ENCODE measurements around the gene CAPNS1.

CAPNS1 gene

DNA sequence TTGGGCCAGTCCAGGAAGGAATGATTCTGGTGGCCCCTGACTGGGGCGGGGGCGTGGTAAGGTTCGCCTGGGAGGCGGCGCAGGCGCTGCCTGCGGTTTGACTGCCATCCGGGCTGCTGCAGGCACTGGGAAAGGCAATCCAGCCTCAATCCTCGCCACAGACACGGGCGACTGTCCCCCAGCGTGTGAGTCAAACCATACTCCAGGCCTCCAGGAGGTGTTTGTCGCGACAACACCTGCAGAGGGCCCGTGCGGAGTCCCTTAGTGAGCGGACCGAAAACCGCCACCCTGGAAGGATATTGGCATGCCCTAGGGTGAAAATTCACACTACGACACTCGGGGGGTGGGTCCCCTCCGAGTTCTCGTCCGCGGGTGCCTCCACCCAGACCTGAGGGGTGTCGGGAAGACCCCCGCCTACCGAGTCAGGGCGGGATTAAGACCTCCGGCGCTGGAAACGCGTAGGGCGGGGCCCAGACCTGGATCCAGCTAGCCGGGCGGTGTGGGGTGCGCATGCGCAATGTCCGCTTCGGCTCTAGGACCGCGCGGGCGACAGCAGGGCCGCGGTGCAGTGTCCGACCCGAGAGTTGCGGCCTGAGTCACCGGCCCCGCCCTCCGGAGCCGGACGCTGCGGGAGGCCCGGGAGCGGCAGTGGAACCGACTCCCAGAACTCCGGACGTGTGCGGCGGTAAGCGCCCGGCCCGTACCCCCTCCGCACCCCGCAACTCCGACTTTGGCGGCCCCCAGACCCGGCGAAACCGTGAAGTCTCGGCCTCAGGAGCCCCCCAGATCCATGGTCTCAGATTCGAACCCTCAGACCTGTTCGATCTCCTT, at the start of gene CAPNS1:
Gene CAPNS1, plus strand, starts transcription at position 594 of the 831 bp plus-strand sequence. CDS start 946 bp downstream, outside the sequence.
- peak; percentile 74 to 89 for DNase-seq (ENCODE audit: low read depth in 2 of 2, low spot score in 1 of 2)

DNA sequence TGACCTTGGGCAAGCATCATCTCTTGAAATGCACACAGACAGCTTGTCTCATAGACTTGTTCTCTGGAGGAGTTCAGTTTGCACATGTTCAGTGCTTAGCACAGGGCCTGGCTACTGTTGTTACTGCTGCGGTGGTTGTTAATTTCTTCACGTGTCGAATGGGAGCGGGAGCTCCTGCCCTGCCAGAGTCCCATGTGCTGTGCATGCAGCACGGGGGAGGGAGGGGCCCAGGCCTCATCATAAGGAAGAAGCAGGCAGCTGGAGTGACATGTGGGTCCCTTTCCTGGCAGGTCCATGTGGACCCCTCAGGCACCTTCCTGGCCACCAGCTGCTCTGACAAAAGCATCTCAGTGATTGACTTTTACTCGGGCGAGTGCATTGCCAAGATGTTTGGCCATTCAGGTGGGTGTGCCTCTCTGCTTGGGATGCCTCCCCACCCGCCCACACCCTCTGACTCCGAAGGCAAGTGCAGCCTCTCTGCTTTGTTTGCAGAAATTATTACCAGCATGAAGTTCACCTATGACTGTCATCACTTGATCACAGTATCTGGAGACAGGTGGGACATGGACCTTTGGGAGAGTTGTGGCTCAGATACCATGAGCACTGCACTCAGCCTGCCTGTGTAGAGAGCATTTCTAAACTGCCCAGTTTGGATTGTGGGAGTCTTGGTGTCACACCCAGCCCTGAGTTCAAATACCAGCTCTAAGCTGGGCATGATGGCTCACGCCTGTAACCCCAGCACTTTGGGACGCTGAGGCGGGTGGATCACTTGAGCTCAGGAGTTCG, 48.8 kb upstream of the CAPNS1 start:
- no peak for DNase-seq (ENCODE audit: low read depth in 2 of 2, low spot score in 1 of 2)

DNA sequence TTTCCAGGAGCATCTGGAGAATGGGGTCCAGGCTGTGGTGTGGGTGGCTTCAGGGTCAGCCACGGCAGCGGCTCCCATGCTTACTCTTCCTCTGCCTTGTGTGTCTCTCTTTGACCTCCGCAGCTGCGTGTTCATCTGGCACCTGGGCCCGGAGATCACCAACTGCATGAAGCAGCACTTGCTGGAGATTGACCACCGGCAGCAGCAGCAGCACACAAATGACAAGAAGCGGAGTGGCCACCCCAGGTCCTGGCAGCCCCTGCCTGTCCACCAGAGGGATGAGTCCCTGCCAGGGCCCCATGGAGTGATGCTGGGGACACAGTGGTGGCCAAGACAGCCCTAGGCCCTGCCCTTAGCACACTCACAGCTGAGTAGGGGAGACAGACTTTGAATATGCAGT, 47.3 kb upstream of the CAPNS1 start:
- no peak for DNase-seq (ENCODE audit: low read depth in 2 of 2, low spot score in 1 of 2)

DNA sequence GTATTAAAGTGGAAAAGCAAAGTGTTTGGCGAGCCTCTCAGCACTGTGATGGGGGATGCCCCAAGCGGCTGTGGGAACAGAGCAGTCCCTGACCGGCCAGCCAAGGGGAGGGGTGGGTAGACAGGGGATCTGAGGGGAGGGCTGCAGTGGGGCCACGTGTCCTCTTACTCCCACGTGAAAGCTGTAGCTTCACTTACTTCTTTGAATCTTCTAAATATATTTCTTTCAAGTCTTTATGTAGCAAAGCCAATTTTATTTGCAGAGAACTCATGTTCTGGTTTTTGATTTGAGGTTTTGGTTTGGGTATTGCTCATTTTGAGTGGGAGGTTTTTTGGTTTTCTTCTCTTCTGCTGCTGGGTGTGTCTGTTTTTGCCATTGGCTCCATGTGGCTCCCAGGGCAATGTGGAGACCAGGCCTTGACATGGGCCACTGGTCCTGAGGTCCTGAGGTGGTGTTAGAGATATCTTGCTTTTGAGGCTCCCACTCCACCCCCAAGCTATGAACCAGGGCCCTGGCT, 46.7 kb upstream of the CAPNS1 start:
- DNase-seq (ENCODE audit: low read depth in 2 of 2, low spot score in 1 of 2), result no peak

DNA sequence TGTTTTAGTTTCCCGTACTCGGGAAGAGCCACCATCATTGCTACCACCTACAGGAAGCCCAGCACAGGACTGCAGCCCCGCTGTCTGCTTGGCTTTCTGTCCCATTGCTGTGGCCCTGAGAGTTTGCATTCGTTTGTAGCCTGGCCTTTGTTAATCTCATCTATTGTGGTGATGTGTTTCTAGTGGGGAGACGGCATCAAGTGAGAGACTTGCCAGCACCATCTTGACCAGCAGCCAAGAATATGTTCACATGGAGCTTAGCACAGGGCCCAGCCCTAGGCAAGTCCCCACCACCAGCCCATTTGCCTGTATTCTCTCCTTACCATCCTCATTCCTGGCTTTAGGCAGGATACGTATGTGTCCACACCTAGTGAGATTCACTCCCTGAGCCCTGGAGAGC, 46.2 kb upstream of the CAPNS1 start:
- no peak for DNase-seq (ENCODE audit: low read depth in 2 of 2, low spot score in 1 of 2)

DNA sequence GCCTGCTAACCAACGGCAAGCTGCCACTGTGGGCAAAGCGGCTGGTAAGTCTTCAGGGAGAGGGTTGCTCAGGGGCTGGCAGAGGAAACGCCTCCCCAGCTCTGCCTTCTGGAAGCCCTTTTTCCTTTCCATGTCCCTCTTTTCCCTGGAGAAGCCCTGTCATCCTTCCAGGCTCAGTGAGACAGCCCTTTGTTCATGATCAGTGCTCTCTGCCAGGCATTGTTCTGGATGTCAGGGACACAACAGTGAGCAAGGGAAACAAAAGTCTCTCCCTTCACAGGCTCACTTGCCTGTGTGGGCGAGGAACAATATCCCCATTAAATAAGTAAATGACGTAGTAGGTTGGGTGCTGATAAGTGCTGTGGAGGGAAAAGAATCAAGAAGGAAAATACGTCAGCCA, 42.8 kb upstream of the CAPNS1 start:
- DNase-seq (ENCODE audit: low read depth in 2 of 2, low spot score in 1 of 2), result no peak

DNA sequence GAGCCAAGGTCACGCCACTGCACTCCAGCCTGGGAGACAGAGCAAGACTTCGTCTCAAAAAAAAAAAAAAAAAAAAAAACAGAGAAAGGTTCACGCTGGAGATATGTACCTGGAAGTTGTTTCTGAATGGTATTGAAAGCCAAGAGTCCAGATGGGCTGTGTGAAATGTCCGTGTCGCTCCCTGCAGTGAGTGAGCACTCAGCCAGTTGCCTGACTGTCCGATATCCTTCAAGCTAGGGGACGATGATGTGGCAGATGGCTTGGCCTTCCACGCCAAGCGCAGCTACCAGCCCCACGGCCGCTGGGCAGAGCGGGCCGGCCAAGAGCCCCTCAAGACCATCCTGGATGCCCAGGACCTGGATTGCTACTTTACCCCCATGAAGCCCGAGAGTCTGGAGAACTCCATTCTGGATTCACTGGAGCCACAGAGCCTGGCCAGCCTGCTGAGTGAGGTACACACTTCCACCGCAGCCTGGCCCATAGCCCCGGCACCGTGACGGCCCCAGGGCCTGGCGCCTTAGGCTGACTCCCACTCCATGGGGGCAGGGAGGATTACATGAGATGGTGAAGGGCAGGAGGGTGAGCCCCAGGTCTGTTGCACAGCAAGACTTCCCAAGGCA, 40.6 kb upstream of the CAPNS1 start:
- no peak for DNase-seq (ENCODE audit: low read depth in 2 of 2, low spot score in 1 of 2)

DNA sequence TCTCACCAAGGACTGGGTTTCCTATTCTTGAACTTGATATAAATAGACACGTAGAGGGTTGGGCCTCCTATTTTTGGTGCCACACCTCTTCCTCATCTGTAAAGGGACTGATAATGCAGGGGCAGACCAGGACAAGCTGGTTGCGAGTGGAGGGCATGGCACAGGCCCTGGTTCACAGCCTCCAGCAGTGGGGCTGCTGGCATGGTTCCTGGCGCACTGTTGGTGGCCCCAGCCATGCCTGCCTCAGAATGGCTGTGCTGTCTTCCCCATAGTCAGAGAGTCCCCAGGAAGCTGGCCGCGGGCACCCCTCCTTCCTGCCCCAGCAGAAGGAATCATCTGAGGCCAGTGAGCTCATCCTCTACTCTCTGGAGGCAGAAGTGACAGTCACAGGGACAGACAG, 39.4 kb upstream of the CAPNS1 start:
- DNase-seq (ENCODE audit: low read depth in 2 of 2, low spot score in 1 of 2), result no peak

DNA sequence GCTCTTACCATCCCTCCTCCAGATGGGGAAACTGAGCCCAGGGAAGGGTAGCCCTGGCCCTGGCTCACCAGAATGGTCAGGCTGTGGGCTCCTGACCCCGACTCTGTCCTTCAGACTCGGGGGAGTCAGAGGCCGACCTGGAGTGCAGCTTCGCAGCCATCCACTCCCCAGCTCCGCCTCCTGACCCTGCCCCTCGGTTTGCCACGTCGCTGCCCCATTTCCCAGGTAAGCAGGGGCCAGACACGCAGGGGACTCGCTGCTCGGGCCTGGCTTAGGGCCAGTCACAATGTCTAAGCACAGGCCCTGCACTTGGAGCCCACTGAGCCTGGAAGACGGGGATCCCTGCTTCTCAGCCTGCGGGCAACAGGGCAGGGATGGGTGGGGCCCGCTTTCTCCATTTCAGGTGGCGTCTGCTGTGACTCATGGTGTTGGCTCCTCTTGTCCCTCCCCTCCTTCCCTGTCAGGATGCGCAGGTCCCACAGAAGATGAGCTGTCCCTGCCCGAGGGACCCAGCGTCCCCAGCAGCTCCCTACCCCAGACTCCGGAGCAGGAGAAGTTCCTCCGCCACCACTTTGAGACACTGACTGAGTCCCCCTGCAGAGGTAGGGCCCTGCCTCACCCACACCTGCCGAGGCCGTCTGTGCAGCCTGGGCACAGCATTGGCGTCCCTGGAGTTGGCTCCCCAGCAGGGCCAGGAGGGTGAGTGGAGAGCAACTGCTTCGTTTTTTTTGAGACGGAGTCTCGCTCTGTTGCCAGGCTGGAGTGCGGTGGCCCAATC, 38.1 kb upstream of the CAPNS1 start:
- DNase-seq (ENCODE audit: low read depth in 2 of 2, low spot score in 1 of 2), result no peak

DNA sequence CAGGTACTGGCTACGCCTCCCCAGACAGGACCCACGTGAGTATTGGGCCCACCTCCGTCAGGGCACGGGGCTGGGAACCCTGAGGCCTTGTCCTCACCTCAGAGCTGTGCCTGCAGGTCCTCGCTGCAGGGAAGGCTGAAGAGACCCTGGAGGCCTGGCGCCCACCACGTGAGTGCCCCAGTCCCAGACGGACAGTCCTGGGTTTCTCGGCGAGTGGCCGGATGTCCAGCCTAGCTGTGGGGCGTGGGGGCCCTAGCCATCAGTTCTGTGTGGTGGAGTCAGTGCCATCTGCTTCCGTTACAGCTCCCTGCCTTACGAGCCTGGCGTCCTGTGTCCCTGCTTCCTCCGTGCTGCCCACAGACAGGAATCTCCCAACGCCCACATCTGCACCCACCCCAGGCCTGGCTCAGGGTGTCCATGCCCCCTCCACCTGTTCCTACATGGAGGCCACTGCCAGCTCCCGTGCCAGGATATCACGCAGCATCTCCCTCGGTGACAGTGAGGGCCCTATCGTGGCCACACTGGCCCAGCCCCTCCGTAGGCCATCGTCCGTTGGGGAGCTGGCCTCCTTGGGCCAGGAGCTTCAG, 36.7 kb upstream of the CAPNS1 start:
- DNase-seq (ENCODE audit: low read depth in 2 of 2, low spot score in 1 of 2), result no peak

DNA sequence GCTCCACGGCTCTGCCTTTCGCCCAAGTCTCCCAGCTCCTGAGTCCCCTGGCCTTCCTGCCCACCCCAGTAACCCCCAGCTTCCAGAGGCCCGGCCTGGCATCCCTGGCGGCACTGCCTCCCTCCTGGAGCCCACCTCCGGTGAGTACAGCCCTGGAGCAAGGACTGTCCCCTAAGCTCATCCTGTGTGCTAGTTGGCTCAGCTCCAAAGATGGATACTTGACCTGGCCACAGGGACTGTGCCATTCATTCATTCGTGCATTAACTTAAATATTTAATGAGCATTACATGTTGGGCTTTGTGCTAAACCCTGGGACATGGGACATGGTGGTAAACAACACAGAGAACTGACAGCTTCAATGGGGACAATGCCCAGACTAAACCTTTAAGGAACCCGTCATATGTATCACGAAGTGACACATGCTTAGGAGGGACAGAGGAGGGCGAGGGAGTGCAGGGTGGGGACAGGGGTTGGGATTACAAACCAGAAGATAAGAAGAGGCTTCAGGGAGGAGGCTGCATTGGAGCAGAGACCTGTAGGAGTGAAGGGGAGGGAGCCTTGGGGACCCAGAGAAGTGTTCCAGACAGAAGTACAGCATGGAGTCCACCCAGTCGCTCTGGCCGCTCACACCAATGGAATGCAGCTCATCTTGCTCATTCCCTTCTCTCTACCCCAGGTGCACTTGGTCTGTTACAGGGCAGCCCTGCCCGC, 35.9 kb upstream of the CAPNS1 start:
- DNase-seq (ENCODE audit: low read depth in 2 of 2, low spot score in 1 of 2), result no peak

DNA sequence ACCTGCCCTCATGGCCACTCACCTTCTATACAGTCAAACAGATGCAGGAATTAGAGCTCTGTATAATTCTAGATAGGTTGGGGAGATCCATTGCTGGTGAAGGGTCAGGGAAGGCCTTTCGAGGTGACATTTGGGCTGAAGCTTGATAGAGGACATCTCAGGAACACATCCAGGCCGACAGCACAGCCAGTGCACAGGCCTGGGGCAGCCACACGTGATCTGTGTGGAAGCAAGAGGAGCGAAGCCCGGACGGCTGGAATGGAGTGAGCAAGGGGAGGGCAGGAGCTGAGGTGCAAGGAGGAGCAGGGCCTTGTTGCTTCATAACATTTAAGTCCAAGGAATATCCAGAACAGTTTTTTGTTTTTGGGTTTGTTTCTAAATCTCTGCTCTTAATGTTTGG, 33.4 kb upstream of the CAPNS1 start:
- no peak for DNase-seq (ENCODE audit: low read depth in 2 of 2, low spot score in 1 of 2)

DNA sequence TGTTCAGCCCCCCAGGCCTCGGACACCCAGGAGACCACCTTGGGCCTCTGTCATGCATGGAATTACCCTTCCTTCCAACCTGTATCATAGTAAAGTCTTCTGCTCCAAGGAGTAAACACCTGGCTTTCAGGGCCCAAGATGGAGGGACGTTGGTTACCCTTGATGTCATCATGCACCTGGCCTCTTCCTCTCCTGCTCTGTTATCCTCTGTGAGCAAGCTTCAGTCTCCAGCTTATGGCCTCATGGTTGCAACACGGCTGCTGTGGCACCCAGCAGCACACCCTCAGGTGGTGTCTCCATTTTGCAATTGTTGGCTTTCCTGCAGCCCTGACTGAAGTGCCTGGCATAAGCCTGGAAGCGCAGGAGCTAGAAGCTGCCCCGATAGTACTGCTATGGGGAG, 32.9 kb upstream of the CAPNS1 start:
- no peak for DNase-seq (ENCODE audit: low read depth in 2 of 2, low spot score in 1 of 2)

DNA sequence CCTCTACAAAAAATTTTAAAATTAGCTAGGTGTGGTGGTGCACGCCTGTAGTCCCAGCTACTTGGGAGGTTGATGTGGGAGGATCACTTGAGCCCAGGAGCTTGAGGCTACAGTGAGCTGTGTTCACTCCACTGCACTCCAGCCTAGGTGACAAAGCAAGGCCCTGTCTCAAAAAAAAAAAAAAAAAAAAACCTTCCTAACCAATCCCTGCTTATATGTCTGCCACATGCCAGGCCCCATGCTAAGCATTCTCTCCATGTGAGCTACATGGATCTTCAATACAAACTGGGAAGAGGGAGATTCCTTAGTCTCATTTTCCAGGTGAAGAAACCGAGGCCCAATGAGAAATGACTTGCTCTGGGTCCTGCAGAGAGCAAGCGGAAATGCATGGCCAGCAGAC, 31.2 kb upstream of the CAPNS1 start:
- no peak for DNase-seq (ENCODE audit: low read depth in 2 of 2, low spot score in 1 of 2)

DNA sequence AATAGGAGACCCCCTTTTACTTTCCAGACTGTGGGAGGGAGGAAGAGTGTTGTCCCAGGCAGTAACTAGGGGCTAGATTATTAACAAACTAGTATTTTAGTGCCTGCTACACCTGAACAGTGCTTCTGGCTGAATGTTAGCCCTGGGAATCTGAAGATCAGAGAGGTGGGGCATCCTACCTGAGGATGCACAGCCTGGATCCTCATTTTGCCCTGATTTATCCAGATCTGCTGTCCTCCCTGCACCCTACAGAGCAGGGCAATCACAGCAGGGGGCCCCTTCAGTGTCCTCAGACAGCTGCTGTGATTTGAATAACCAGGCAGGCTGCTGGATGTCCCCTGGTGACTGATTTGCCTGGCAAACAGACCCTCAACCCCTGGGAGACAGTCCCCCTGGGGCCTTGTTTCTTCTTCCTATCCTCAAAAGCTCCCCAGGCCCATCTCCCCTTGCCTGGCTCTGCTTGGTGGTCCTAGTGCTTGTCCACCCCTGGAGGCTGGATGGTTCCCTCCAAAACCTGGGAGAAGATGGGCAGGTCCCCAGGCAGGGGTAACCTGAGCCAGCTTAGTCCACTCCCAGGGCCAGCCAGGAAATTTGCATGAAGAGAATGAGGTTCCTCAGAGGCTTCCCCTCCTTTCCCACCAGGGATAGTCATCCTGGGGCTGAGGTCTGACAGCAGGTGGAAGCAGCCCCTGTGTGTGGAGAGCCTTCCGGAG, 29.2 kb upstream of the CAPNS1 start, which contains the start of gene OVOL3:
Gene OVOL3, plus strand, starts transcription at position 657 of the 713 bp plus-strand sequence. CDS start 60 bp downstream, outside the sequence.
- DNase-seq (ENCODE audit: low read depth in 2 of 2, low spot score in 1 of 2), result no peak

DNA sequence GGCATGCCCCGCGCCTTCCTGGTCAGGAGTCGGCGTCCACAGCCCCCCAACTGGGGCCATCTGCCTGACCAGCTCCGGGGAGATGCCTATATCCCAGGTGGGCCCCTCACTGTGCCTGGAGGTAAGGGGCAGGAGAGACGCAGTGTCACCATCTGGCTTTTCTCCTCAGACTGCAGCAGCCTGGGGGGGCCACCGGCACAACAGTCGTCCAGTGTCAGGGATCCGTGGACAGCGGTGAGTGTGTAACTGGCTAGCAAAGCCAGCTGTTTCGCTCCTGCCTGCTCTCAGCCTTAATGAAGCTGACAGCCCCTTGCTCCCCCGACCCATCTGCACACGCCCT, 28.7 kb upstream of the CAPNS1 start:
- DNase-seq (ENCODE audit: low read depth in 2 of 2, low spot score in 1 of 2), result no peak

DNA sequence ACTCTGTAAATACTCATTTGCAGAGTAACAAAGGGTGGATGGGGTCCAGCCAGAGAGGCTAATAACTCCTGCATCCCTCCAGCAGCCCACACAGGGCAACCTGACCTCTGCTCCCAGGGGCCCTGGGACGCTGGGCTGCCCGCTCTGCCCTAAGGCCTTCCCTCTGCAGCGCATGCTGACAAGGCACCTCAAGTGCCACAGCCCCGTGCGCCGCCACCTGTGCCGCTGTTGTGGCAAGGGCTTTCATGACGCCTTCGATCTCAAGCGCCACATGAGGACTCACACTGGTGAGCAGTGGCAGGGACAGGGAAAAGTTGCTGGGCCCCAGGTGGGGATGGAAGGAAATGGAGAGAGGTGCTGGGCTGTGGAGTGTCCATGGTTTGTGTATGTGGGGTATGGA, 27.2 kb upstream of the CAPNS1 start:
- no peak for DNase-seq (ENCODE audit: low read depth in 2 of 2, low spot score in 1 of 2)

DNA sequence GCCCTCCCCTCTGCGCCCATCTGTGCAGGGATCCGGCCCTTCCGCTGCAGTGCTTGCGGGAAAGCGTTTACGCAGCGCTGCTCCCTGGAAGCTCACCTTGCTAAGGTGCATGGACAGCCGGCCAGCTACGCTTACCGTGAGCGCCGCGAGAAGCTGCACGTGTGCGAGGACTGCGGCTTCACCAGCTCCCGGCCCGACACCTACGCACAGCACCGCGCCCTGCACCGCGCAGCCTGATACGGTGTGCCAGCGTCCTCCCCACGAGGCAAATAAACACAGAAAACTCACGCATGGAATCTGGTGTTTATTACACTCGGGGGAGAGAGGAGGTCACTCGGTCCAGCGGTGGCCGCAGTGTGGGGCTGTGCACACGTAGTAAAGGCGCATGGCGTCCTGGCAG, 26.4 kb upstream of the CAPNS1 start:
- no peak for DNase-seq (ENCODE audit: low read depth in 2 of 2, low spot score in 1 of 2)

Measured in stimulated activated CD8-positive, alpha-beta memory T cell treated with anti-CD3 and anti-CD28 coated beads, Interleukin-4, amount 100 ng/mL, for 4 hours (primary cell).